ENCODE results near the gene ZNF784. TPM values are rescaled to one million over a fixed set of nuclear protein-coding genes. Genes with fewer than 3 reads are reported as not detected.

ZNF784 gene
- total and polyA plus RNA-seq, 9 of the 15 experiments (the other 6 are each of a cell fraction or from before 2014, with no cell fraction given), result 0.14 to 6.1 (median 2.1) TPM

GRCh38 chr19:55640043-55640576 lies 15.7 kb upstream of the ZNF784 start (continued):
- TF ChIP-seq, protein P1, sequence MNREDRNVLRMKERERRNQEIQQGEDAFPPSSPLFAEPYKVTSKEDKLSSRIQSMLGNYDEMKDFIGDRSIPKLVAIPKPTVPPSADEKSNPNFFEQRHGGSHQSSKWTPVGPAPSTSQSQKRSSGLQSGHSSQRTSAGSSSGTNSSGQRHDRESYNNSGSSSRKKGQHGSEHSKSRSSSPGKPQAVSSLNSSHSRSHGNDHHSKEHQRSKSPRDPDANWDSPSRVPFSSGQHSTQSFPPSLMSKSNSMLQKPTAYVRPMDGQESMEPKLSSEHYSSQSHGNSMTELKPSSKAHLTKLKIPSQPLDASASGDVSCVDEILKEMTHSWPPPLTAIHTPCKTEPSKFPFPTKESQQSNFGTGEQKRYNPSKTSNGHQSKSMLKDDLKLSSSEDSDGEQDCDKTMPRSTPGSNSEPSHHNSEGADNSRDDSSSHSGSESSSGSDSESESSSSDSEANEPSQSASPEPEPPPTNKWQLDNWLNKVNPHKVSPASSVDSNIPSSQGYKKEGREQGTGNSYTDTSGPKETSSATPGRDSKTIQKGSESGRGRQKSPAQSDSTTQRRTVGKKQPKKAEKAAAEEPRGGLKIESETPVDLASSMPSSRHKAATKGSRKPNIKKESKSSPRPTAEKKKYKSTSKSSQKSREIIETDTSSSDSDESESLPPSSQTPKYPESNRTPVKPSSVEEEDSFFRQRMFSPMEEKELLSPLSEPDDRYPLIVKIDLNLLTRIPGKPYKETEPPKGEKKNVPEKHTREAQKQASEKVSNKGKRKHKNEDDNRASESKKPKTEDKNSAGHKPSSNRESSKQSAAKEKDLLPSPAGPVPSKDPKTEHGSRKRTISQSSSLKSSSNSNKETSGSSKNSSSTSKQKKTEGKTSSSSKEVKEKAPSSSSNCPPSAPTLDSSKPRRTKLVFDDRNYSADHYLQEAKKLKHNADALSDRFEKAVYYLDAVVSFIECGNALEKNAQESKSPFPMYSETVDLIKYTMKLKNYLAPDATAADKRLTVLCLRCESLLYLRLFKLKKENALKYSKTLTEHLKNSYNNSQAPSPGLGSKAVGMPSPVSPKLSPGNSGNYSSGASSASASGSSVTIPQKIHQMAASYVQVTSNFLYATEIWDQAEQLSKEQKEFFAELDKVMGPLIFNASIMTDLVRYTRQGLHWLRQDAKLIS (CRISPR knock-in tag; IDR thresholded peaks at IDR 0.05), result peak; percentile 98; the same call in 1 of the 2 replicates
- TF ChIP-seq ELF4 (CRISPR knock-in tag; IDR thresholded peaks at IDR 0.05) (peak; percentile 48; the same call in 1 of the 2 replicates), SMARCE1 (IDR thresholded peaks at IDR 0.05) (no peak), ZNF589 (CRISPR knock-in tag; IDR thresholded peaks at IDR 0.05; ENCODE audit: low read depth) (0 out of 2 replicates have a peak, but pooled peaks have one; percentile 14), GABPA (tag; conservative IDR thresholded peaks at IDR 0.05; ENCODE audit: low read depth) (no peak), ZBTB8A (IDR thresholded peaks at IDR 0.05; ENCODE audit: partially characterized antibody) (no peak), BHLHE40 (IDR thresholded peaks at IDR 0.05; ENCODE audit: low read length) (peak; percentile 61), ZNF3 (CRISPR knock-in tag; IDR thresholded peaks at IDR 0.05) (no peak), TOE1 (IDR thresholded peaks at IDR 0.05; ENCODE audit: borderline replicate concordance) (no peak), TOE1 (CRISPR knock-in tag; IDR thresholded peaks at IDR 0.05; ENCODE audit: borderline replicate concordance, low read depth) (peak; percentile 99), ZNF124 (CRISPR knock-in tag; IDR thresholded peaks at IDR 0.05) (peak; percentile 95; the same call in 1 of the 2 replicates), RAD21 (CRISPR knock-in tag; conservative IDR thresholded peaks at IDR 0.05 in 1 of 2, IDR thresholded peaks at IDR 0.05 in 1 of 2) (peak; percentile 28 to 52), RHOXF2B (CRISPR knock-in tag; conservative IDR thresholded peaks at IDR 0.05) (no peak), ZNF449 (CRISPR knock-in tag; IDR thresholded peaks at IDR 0.05) (no peak), NR4A1 (CRISPR knock-in tag; IDR thresholded peaks at IDR 0.05) (no peak), NR4A1 (tag; IDR thresholded peaks at IDR 0.05) (peak; percentile 79; the same call in 1 of the 2 replicates), ELF1 (tag; IDR thresholded peaks at IDR 0.05) (no peak; the same call in 1 of the 2 replicates), DACH1 (IDR thresholded peaks at IDR 0.05; ENCODE audit: partially characterized antibody) (no peak)
- TF ChIP-seq, protein P2, sequence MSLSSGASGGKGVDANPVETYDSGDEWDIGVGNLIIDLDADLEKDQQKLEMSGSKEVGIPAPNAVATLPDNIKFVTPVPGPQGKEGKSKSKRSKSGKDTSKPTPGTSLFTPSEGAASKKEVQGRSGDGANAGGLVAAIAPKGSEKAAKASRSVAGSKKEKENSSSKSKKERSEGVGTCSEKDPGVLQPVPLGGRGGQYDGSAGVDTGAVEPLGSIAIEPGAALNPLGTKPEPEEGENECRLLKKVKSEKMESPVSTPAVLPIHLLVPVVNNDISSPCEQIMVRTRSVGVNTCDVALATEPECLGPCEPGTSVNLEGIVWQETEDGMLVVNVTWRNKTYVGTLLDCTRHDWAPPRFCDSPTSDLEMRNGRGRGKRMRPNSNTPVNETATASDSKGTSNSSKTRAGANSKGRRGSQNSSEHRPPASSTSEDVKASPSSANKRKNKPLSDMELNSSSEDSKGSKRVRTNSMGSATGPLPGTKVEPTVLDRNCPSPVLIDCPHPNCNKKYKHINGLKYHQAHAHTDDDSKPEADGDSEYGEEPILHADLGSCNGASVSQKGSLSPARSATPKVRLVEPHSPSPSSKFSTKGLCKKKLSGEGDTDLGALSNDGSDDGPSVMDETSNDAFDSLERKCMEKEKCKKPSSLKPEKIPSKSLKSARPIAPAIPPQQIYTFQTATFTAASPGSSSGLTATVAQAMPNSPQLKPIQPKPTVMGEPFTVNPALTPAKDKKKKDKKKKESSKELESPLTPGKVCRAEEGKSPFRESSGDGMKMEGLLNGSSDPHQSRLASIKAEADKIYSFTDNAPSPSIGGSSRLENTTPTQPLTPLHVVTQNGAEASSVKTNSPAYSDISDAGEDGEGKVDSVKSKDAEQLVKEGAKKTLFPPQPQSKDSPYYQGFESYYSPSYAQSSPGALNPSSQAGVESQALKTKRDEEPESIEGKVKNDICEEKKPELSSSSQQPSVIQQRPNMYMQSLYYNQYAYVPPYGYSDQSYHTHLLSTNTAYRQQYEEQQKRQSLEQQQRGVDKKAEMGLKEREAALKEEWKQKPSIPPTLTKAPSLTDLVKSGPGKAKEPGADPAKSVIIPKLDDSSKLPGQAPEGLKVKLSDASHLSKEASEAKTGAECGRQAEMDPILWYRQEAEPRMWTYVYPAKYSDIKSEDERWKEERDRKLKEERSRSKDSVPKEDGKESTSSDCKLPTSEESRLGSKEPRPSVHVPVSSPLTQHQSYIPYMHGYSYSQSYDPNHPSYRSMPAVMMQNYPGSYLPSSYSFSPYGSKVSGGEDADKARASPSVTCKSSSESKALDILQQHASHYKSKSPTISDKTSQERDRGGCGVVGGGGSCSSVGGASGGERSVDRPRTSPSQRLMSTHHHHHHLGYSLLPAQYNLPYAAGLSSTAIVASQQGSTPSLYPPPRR (CRISPR knock-in tag; IDR thresholded peaks at IDR 0.05; ENCODE audit: borderline replicate concordance), result peak; percentile 96; the same call in 1 of the 2 replicates

Measured in K562 (cell line).